ENCODE measurements around the gene CLPX. TPM values are rescaled to one million over a fixed set of nuclear protein-coding genes. Genes with fewer than 3 reads are reported as not detected.

The CLPX gene
- total and polyA plus RNA-seq, 9 of the 15 experiments (the other 6 are each of a cell fraction or from before 2014, with no cell fraction given), result 11.2 to 83.3 (median 51.3) TPM

GRCh38 chr15:65201918-65202317, 16.8 kb upstream of the CLPX start:
- H3K79me2 ChIP-seq (ENCODE audit: control insufficient read depth, insufficient read depth, low read length), result no peaks in the 10 kb centered on the region
- H3K9me1 ChIP-seq (ENCODE audit: control insufficient read depth, insufficient read depth, low read length), result peaks cover 7% of the 10 kb centered on the region
- no peak overlapping the region for H3K9ac ChIP-seq (ENCODE audit: insufficient read depth in 1 of 2, low read depth in 2 of 2, low read length in 2 of 2)
- no peak overlapping the region for H3K4me3 ChIP-seq
- BruUV-seq (replicated peaks), result no TSS peak
- no peak overlapping the region for H2AFZ ChIP-seq (ENCODE audit: low read depth, low read length)
- intact Hi-C loops (cut with micrococcal nuclease) (no loop called here), in situ Hi-C loops (cut with MboI) (no loop called here)
- no peaks in the 10 kb centered on the region for H3K9me3 ChIP-seq (replicated peaks; ENCODE audit: control insufficient read depth, insufficient read depth, low read depth, low read length)
- ChIA-PET POLR2A (interaction anchor here (3.9 kb wide), 1 partner anchor 103 kb away, joined by 18 read pairs; the partner anchor contains the start of gene RNU5B-1), CTCF (ENCODE audit: low intra/inter-chr PET ratio) (no interaction called here)
- peaks cover 0 to 6% of the 10 kb centered on the region in 2 experiments; a peak in 2 of 5 replicates for H3K4me1 ChIP-seq (replicated peaks in 1 of 2; ENCODE audit: control insufficient read depth in 2 of 2, insufficient read depth in 2 of 2, low read length in 2 of 2)
- no peaks in the 10 kb centered on the region for H4K20me1 ChIP-seq (replicated peaks; ENCODE audit: control insufficient read depth, insufficient read depth, low read length)
- peaks cover 20 to 46% of the 10 kb centered on the region in 2 experiments; a peak in 4 of 5 replicates for H3K27me3 ChIP-seq (ENCODE audit: control insufficient read depth in 2 of 2, insufficient read depth in 2 of 2, low read length in 2 of 2)
- no peak overlapping the region for H3K4me2 ChIP-seq (ENCODE audit: insufficient read depth, low read length)
- ATAC-seq (no peak), FAIRE-seq (no peak), DNase-seq (ENCODE audit: extremely low read depth in 1 of 4, low spot score in 3 of 4) (no peak)
- TF ChIP-seq ZNF239 (CRISPR knock-in tag; IDR thresholded peaks at IDR 0.05), result no peak
- TF ChIP-seq PML (IDR thresholded peaks at IDR 0.05; ENCODE audit: low read length), result no peak
- no peak for TF ChIP-seq PRMT5 (CRISPR knock-in tag; IDR thresholded peaks at IDR 0.05)
- no peak for TF ChIP-seq ETS1 (conservative IDR thresholded peaks at IDR 0.05; ENCODE audit: control insufficient read depth, low read depth, low read length)
- TF ChIP-seq IFI16 (CRISPR knock-in tag; IDR thresholded peaks at IDR 0.05), result no peak
- TF ChIP-seq TBP (optimal IDR thresholded peaks at IDR 0.05; ENCODE audit: low read depth, low read length), result no peak
- no peak for TF ChIP-seq DPF2 (IDR thresholded peaks at IDR 0.05)
- TF ChIP-seq ZNF174 (CRISPR knock-in tag; IDR thresholded peaks at IDR 0.05), result no peak
- TF ChIP-seq ZKSCAN3 (CRISPR knock-in tag; IDR thresholded peaks at IDR 0.05), result no peak
- TF ChIP-seq BRD4 (IDR thresholded peaks at IDR 0.05), result no peak
- TF ChIP-seq HOMEZ (CRISPR knock-in tag; IDR thresholded peaks at IDR 0.05), result no peak
- TF ChIP-seq NFRKB (IDR thresholded peaks at IDR 0.05; ENCODE audit: low read depth), result no peak
- no peak for TF ChIP-seq TRIM24 (IDR thresholded peaks at IDR 0.05)
- TF ChIP-seq HBP1 (CRISPR knock-in tag; IDR thresholded peaks at IDR 0.05), result no peak
- no peak for TF ChIP-seq RBBP5 (IDR thresholded peaks at IDR 0.05; ENCODE audit: borderline replicate concordance, insufficient read depth, low read length, poor library complexity, severe bottlenecking)
- no peak for TF ChIP-seq TCFL5 (CRISPR knock-in tag; conservative IDR thresholded peaks at IDR 0.05)
- TF ChIP-seq NCOA4 (IDR thresholded peaks at IDR 0.05; ENCODE audit: partially characterized antibody), result no peak
- no peak for TF ChIP-seq ZFP30 (CRISPR knock-in tag; IDR thresholded peaks at IDR 0.05; ENCODE audit: borderline replicate concordance)
- TF ChIP-seq NR3C1 (CRISPR knock-in tag; IDR thresholded peaks at IDR 0.05), result no peak
- H3K36me3 ChIP-seq (ENCODE audit: control insufficient read depth, insufficient read depth, low read length), result no peaks in the 10 kb centered on the region
- 0% methylated on average over 1 of the region's 1 CpG for WGBS (ENCODE audit: insufficient coverage, low coverage, missing lambda C conversion rate)
- H3K27ac ChIP-seq (ENCODE audit: extremely low read depth, low read depth, low read length), result no peak overlapping the region

Measured in K562 (cell line).